GM19372 (cell line): ENCODE measurements around the gene ENAH.

Experiments used
- ATAC-seq: cut with Tn5 transposase; IDR thresholded peaks from one replicate; pipeline ENCODE4 v1.9.1; 2021; ENCODE audit warnings: mild to moderate bottlenecking, low read depth, moderate library complexity; ENCODE audit not compliant: unreplicated experiment

ENAH gene

DNA sequence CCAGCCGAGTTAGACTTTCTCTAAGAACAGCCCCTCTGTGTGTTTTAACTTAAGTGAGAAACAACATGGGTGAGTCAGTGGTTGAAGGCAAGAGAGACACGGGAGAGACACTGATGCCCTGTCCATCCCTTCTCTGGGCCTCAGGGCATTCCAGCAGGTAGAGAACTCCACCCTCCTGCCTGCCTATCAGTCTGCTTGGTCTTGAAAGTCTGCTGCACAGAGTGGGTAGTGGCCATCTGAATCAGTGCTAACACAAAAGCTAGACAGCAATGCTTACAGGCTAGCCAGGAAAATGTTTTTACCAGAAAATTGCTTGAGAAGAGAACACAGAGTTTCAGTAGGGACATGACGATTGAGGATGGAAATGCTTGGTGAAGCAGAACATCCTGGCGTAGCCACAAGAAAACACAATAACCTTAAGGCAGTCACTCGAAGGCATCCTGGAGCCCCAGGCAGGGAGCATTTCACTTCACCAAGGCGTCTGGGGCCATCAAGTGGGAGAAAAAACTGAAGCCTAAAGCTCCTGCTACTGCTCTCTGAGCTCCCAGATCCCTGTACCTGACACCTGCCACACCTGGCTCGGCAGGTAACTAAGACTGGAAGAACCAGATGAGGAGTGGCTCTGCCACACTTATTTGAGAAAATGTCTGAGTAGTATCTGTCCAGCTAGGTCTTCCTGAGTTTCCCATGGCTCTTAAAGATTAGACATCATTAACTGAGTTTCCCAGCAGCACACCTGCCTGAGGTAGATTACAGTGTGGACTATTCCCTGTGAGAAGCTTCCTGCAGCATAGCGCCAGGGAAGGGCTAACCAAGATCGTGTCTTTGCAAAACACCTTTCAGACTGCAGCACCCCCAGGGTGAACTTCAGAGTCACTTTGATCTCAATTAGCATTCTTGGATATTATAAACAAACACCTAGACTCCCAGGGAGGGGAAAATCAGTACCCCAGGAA lies 207.0 kb downstream of the ENAH start:
- ATAC-seq = no peak

DNA sequence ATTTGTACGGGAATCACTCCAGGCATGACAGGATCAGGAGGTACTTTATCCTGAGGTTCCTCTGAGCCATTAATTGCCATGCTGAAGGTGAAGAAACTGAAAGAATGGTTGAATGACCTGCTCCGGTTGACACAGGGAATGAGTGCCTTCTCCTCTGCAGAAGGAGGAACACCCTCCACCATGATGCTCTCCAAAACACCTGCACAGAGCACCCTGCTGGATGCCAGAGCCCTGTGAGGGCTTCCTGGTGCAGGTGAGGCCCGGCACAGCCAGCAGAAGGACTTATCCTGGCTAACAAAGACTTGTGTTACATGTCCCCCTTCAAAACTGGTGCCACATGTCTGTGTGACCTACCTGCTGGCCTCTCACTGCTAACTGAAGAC lies 210.8 kb downstream of the ENAH start:
- ATAC-seq = no peak

DNA sequence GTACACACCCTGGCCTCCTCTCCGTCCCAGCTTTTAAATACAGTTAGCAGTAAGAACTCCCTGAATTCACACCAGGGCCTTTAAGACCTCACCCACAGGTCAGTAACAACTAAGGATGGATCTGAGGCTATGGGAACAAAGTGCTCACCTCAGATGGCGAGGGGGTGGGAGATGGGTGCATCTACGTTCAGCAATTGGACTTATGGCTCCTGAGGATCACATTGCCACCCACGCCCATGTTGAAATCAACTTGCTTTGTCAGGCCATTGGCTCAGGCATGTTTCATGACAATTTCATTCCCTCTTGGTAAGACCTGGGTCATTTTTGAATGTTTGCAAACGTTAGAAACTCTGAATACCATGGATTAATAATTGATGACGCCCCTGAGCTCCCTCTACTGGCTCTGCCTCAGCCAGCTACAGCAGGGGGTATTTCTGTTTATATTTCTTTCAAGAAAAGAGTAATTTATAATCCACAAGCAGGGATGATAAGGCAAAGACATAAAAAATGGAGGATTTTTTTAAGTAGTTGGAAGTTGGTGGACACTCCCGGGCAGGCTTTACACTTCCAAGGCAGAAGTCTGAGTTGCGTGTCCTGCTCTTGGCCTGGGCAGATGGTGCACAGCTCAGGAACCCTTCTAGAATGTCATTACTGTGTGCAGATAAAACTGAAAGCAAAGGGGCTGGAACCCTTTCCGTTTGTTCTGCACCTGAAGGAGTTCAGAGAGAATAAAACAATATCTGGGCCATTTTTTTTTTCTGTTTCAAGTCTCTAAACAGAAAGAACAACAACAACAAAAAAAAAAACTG lies 211.4 kb downstream of the ENAH start:
- peak; percentile 28 for ATAC-seq

DNA sequence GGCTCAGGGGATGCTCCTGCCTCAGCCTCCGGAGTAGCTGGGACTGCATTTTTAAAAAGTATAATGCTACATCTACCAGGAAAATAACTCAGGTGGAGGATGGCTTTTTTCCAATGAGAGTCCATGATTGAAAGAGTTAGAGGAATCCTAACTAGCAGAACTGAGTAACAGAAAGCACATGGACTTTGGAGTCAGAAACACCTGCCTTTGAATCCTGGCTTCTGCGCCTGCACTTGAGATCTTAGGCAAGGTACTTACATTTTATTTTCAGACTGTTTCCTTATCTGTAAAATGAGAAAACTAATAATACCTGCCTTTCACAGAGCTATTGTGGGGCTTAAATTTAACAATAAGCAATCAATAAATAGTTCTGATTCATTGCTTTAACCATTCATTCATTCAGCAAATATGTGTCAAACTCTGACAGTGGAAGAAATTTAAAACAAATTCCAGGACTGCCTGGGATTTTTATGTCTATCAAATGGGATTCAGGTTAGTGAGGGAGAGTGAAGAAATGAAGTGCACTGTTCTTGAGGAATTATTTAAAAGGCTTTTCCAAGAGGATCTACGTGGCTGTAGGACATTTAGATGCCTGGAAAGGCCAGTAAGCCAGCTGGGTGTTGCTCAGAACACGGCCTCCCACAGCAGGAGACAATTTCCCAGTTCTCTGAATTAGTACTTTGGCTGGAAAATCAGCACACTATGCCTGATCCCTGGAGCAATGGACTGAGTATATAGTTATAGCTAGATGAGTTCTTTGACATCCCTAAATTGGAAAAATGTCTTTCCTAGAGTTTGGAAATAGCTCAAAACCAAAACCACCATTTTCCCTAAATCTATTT lies 212.3 kb downstream of the ENAH start:
- no peak for ATAC-seq

DNA sequence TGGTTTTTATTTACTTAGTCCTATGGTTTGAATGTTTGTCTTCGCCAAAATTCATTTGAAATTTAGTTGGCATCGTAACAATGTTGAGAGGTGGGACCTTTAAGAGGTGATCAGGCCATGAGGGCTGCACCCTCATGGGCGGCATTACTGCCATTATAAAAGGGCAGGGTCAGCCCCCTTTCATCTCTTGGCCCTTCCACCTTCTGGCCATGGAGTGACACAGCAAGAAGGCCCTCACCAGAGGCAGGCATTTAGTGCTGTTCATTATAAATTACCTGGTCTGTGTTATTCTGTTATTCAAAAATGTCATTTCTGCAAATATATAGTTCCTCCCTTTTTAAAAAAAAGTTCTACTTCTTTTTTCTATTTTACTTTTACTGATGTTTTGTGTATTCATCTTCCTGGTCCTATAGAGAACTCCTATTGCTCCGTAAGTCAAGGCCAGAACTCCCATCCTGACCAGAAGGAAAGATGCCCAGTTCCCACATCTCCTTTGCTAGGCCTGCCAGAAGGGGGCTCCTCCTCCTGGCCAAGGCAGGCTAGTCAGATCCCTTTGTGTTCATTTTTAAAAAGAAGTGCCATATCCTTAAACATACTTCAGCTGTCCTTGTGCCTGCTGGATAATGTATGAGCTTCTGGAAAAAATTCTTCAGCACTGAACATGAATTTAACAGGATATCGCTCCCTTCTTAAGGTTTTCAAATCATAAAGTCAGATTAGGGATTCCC lies 215.0 kb downstream of the ENAH start:
- no peak for ATAC-seq
